Measurements from ENCODE around the gene PLCB2.

PLCB2 gene

DNA sequence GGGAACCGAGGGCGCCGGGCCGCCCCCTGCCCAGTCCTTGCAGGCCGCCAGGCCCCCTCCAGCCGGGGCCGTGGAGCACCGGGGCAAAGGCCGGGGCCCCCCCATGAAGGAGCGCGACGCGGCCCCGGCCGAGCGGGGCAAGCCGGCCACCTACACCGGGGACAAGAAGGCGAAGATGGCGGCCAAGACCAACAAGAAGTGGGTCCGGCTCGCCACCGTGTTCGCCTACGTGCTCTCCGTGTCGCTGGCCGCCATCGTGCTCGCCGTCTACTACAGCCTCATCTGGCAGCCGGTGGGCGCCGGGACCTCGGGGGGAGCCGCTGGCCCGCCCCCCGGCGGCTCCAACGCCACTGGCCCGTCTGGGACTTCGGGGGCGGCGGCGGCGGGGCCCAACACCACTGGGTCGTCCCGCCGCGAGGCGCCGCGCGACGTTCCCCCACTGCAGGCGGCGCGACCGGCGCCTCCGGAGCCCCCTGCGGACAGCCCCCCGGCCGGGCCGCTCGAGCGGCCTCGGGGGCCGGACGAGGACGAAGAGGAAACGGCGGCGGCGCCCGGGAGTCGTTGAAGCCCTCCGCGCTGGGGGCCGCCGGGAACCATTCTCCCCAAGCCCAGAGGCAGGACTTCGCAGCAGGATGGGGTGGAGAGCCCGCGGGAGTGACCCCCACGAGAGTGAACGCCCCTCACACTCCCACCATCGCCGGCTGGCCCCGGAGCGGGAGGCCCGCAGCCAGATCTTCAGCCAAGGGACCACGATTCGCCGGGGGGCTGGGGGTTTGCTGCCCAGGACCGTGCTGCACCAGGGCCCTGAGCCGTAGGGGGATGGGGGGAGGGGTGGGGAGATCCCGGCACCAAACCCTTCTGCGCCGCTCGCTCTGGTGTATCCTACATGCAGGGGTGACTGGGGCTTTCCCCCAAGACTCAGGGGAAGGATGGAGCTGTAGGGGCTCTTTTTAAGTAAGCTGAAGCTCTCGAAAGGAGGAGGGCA lies 16.5 kb upstream of the PLCB2 start:
- DNase-seq, result no peak

DNA sequence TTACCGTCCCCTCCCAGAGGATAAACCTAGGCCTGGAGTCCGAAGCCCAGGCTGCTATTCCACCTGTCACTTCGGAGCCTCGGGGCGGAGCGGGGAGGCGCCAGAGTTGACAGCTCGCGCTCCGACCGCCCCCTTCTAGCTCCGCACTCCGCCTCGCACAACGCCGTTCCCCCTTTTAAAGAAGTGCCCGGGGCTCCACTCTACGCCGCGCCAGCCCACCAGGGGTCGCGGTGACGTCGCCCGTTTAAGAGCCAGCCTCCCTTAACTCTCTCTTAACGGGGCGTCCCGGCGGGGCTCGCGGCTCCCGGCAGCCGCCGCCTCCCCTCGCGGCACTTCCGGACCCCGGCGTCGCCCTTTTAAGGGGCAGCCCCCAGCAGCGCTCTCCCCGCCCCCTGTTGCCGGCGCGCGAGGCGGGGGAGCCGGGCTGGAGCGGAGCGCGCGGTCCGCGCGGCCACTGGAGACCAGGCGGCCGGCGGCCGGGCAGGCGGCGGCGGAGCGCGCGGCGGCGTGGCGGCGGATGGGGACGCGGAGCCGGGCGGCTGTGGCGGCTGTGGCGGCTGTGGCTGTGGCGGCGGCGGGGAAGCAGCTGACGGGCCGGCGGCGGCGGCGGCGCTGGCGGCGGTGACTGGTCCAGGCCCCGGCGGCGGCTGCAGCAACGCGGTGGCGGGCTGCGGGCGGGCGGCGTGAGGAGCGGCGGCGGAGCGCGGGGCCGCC lies 15.7 kb upstream of the PLCB2 start, which contains the start of gene INAFM2:
INAFM2 (plus strand) TSS at position 454 of the 714 bp plus-strand sequence. CDS start 364 bp downstream, outside the sequence.
- peak; percentile 86 for DNase-seq

DNA sequence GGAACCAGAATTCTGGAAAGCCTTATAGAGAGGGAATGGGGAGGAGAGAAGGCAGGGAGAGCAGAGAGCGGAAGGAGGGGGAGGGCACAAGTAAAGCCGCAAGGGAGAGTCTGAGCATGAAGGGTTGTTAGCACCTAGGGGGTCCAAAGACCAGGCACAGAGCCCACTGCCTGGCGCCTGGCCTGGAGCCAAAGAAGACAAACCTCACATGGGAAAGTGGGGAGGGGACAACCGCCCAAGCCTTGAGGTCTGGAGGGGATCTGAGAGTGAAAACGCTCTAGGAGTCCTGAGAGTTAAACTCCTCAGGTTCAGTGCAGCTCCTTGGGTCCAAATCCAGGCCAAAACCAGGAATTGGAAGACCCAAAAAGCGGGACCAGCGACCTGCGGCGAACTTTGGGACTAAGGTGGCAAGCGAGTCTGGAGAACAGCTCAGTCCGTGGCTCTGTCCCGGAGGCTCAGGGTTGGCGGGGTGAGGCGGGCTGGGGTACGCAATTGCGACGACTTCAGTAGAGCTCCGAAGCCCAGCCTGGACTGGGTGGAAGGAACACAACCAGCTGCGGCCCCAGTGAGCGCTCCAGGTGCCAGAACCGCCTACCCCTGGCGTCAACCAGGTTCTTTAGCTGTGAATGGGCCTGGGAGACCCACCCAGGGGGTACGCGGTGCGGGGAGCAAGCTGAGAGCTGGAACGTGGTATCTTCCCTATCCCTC lies 14.9 kb upstream of the PLCB2 start:
- DNase-seq, result no peak

DNA sequence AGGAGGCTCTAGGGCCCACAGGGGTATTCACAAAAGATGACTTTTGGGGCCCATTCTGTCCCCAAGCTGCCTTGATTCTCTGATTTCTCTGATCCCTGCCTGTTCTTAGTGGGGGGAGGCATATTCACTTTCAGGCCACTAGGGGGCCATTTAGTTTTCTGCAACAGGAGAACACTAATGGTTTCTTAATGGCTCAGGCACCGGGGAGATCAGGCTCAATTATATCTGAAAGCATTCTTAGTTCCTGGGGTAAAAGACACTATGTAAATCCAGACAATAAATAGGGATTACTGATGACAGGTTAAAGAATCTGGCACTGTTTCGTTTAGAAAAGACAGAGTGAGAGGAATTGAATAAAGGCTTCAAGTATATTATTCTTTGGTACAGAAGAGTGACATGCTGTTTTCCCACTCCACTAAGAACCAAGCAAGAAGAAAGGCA lies 13.2 kb upstream of the PLCB2 start:
- DNase-seq, result peak; percentile 62

DNA sequence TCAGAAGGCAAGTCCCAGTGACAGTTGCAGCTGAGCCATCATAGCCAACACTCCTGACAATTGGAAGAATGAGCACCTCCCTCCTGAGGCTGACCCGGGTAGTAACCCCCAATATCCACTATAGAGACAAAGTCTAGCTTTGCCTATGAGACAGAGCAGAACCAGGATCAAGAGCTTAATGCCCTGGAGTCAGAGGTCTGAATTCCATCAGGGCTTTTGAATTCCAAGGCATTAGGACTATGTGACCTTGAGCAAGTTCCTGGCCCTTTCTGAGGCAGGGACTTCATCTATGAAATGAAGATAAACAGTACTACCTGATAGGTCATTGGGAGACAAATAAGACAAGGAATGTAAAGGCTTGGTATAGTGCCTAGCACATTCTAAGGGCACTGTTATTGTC lies 12.7 kb upstream of the PLCB2 start:
- DNase-seq, result no peak

DNA sequence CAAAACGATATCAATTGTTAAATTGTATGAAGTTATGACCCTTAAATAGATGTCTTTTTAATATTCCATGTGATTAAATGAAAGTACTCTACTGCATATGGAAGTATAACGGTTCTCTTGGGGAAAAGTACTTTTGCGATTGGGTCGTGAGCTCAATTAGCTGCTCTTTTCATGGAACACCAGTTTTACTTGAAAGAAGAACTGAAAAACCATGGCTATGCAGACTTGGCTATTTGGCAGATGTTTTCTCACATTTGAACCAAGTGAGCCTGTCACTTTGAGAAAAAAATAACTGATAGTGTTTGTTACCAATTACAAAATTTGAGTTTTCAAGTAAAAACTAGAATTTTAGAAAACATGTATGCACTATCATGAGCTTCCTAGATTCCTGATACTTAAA lies 9.8 kb upstream of the PLCB2 start:
- no peak for DNase-seq

DNA sequence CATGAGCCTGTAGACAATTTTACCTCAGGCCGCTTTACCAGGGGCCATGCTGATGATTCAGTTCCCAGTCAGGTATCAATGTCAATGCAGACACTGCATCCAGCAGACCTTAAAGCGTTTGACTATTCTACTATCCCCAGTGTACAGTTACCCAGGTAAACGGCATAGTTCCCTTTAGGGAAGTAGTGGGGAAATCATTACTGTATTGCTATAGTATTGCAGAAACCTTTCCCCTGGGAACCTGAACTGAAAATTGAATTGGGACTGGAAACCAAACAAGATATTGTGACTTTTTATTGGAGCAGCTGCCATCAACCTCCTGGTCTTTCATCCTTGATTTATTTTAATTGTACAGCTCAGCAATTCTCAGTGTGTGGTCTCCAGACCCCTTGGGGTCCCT lies 9.2 kb upstream of the PLCB2 start:
- DNase-seq, result no peak

DNA sequence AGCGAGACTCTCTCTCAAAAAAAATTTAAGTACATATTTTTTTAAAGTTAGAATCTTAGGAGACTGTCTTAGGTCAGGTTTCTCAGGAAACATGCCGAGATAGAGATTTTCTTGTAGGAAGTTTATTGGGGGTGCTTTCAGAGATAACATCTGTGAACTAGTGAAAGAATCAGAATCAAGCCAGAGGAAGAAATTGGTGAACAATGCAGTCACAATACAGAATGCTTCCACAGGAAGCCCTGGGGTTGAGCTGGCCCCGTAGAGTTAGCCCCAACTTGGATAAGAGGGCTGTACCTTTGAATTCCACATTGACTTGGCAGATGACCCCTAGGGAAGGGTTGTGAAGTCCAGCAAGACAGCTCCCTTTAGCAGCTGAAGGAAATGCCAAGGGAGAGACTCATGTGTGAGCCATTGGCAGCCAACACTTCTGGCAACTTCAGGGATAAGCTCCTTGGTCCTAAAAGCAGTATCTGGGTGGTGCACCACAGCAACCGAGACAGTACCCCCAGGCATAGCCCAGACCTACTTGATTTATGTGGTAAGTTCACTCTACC lies 7.1 kb upstream of the PLCB2 start:
- DNase-seq, result no peak

DNA sequence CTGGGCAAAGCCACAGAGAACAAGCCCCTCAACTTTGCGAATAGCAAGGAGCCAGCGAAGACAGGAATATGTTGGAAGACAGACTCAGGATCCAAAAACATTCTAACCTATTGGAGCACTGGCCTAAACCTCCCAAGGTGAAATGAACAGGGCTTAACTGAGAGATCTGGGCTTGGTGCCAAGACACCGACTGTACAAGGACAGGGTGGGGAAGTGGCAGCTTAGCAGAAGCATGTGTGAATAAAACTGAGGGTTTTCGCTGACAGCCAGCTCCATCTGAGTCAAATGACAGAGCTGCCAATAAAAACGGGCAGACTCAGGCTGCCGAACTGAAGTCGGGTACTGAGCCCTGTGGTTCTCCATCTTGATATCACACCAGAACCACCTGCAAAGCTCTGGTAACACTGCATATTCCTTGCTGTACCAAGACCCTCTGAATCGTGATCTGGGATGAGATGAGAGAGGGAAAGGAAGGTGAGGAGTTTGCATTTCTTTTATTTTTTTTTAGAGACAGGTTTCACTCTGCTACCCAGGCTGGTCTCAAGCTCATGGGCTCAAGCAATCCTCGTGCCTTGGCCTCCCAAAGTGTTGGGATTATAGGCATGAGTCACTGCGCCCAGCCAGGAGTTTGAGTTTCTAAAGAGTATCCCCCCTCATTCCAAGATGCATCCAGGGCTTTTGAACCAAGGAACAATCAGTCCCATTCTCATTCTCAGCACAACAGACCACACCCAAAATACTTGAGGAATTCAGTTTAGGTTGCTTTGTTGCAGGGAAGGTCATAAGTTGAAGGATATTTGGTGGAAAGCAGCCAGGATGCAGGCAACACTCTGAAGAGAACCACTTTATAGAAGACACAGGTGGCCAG lies 6.0 kb upstream of the PLCB2 start:
- no peak for DNase-seq

DNA sequence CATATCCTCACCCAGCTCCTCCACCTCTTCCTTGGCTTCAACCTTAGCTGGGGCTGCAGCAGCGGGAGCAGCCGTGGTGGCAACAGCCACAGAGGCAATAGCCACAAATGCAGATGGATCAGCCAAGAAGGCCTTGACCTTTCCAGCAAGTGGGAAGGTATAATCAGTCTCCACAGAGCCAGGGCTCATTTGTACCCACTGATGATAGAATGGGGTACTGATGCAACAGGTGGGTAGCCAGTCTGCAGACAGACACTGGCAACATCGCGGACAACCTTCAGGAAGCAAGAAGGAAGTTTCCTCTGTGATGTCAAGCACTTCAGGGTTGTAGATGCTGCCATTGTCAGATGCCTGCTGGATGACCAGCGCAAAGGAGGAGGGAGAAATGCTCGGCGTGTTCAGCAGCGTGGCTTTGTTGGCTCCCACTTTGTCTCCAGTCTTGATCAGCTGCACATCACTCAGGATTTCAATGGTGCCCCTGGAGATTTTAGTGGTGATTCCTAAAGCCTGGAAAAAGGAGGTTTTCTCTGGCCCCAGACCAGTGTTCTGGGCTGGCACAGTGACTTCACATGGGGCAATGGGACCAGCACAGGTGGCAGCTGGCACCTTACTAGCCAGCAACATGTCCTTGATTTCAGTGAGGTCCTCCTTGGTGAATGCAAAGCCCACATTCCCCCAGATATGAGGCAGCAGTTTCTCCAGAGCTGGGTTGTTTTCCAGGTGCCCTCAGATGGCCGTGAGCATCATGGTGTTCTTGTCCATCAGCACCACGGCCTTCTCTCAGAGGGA lies 4.8 kb upstream of the PLCB2 start:
- DNase-seq, result no peak

DNA sequence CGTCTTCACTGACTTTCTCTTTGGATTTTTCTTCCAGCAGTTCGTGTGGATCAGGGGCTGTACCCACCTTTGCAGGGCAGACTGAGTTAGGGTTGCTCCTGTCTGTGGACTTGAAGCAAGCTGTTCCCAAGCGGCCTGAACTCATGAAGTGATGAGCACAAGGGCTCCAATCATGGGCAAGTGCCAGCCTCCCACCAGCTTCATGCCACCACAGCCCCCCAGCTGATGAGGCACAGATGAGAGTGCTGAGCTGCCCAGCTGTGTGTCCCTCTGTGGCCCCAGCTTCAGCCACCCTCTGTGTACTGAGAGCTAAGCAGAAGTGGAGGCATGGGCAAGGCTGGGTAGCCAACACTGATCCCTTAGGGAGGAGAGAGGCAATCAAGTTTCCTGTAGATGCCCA lies 3.3 kb upstream of the PLCB2 start:
- DNase-seq, result no peak

DNA sequence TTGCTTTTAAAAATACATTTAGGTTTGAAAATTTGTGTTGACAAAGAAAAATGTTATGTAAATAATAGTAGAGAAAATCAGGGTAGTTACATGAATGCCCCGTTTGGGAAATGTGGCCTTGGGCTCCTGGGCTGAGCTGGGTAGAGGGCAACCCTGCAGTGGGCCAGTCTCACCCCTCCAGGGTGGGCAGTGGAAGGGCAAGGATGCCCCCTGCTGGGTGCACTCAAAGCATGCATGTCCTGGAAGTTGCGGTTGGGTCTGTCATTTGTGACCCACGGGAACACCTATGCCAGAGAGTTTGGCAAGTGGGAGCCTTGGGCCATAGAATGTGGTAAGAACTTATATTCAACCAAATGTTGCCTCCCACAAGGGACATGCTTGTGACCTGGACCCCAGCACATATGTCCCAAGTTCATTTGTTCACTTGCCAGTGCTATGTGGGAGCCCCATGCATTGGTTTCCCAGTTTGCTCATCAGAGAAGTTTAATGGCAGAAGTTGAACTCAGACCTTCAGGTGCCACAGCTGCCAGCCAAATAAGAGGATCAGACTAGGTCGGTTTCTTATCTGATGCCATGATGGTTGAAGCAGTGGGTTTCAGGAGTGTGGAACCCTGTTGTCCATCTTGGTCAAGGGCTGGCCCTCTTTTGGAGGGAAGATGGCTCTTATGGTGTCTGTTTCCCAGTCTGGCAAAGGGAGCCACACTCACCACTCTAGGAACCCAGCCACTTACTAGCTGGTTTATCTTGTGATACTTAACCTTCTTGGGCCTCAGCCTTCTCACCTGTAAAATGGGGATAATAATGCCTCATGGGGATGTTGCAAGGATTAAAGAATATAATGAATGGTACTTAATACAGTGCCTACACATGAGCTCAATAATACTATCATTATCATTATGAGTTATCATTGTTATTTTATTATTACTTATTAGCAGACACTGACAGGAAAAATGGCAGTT lies 2.5 kb upstream of the PLCB2 start:
- peak; percentile 45 for DNase-seq

DNA sequence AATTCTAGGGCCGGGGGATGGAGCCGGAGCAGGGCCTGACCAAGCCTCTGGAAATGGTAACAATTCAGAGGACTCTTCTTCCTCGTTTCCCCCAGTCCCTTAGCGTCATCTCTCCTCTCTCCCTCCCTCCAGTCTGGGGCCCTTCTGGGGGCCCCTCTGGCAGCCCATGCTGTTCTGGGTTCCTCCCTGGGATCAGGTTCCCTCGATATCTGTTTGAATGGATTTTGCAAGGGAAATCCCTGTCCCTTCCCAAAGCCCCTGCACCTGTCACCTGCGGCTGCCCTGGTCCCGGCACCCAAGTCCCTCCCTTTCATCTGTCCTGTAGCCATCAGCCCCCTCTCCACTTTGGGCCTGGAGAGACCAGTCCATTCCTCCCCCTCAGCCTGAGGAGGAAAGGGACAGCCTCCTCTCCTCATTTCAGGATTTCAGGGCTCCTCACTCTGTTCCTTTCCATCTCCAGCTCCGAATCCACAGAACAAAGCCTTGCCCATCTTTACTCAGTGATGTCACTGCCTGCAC lies 1.7 kb upstream of the PLCB2 start:
- DNase-seq, result no peak

DNA sequence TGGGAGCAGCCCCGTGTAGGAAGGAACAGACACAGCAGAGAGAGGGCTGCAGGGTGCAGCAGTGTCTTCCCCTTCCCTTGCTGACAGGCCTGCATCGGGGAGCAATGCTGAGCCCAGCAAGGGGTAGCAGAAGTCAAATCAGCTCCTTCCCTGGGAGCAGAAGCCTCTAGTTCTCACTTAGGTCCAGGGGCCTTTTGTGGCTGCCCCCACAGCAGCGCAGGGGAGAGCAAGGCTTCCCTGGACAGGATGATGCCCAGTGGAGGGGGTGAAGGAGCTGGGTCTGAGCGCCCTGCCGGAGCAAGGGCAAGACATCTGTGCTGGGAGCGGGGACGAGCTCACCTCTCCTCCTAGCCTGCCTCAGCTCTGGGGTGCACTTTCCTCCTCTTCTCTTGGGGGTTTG lies 827 bp downstream of the PLCB2 start:
- no peak for DNase-seq

DNA sequence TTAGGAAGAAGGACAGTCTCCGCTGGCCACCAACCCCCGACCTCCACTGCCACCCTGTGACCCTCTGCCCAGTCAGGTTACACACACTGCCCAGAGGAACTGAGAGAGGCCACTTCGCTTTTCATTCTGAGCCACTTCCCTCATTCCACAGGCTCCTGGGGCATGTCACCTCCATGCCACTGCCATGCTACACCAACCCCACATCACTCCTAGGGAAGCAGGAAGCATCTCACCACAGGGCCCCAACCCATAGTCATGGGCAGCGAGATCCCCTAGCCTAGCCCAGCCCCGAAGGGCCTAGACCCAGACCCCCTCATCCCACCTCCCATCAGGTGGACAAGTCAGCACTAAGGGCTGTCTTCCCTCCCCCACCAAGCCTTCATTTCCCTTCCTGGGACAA lies 1.4 kb downstream of the PLCB2 start:
- no peak for DNase-seq

DNA sequence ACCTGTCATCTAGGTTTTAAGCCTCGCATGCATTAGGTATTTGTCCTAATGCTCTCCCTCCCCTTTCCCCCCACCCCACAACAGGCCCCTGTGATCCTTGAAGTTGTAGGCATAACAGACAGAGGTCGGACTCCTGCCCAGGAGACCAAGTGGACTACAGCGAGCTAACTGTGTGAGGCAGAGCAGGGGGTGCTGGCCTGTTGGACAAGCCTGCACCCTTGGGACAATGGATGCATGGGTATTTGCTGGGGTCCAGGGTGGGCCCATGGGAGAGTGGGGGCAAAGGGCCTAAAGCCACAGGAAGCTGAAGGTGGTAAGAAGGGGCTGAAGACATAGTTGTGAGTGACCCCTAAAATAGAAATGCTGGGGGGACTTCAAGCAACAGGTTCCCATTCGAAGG lies 2.5 kb downstream of the PLCB2 start:
- DNase-seq, result no peak

DNA sequence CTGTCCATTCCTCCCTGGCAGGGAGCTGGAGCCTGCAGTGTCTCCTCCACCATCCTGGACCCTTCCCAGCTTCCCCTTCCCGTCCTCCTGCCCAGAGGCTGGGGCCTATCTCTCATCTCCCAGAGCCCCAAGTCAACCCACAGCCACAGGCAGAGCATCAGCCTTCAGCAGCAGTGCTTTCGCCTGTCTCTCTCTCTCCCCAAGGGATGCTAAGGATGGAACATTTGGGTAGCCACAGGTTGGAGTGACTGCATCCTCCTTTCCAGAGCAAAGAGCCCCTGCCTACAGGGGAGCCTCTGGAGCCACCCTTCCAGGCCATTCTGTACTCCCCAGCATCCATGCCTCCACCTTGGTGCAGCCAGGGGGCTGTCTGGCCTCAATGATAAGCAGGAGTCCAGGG lies 4.2 kb downstream of the PLCB2 start:
- no peak for DNase-seq

DNA sequence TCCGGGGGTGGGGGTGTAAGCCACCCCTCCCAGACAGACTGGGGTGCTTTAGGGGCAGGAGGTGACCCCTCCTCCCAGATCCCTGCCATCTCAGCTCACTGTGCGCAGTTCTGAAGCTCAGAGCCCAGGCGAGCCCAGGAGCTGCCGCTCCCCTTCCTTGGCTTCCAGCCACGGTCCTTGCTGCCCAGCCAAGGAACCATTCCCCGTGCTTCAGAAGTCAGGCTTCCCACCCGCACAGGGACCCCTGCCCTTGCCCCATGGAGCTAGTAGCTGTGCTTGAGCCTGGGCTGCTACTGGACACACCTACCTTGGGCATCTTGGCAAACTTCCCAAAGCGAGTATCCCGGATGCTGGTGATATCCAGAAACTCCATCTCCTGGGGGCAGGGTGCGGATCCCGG lies 4.8 kb downstream of the PLCB2 start:
- DNase-seq, result no peak

DNA sequence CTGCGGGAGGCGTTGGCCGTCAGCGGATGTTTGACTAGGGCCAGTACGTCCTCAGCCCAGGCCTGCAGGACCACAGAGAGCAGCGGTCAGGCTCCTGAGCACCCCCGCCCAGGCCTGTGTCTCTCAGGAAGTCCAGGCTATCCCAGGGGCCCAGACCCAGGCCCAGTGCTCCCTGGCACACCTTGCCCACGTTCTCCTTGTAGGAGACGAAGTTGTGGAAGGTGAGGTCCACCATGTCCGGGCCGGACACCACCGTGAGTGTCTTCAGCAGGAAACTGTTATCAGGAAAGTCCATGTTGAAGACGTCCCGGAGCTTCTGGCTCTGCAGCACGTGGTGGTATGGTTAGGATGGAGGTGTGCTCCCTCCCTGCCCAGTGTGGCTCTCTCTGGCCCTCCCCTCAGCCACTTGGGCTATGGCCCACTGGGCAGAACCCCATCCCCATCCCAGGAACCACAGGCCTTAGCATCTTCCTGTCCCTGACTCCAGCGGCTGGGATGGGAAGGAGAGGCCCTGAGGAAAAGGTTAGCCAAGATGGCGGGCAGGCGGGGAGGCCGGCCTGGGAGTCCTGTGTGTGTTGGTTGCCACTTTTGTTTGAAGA lies 5.3 kb downstream of the PLCB2 start:
- no peak for DNase-seq

Data from central memory CD4-positive, alpha-beta T cell (primary cell).